MM.1S (cell line): ENCODE results near the gene COX10.

Source experiments
- EZH2 ChIP-seq: fragments of 300-600 bp; sonication (generic); optimal IDR thresholded peaks from 2 replicates; pipeline ENCODE3; 2017; ENCODE audit warnings: low read depth, mild to moderate bottlenecking, antibody characterized with exemption, low read length, mixed read lengths
- EZH2phosphoT487 ChIP-seq: fragments of 300-600 bp; sonication (generic); IDR thresholded peaks from 2 replicates; pipeline ENCODE4 v1.6.1; 2018; ENCODE audit warnings: antibody characterized with exemption, low read length
- TF ChIP-seq, protein P1 (sequence below): fragments of 300-600 bp; sonication (generic); IDR thresholded peaks from 2 replicates; pipeline ENCODE4 v1.5.1; 2016; ENCODE audit warnings: antibody characterized with exemption, low read length, mixed read lengths

DNA sequence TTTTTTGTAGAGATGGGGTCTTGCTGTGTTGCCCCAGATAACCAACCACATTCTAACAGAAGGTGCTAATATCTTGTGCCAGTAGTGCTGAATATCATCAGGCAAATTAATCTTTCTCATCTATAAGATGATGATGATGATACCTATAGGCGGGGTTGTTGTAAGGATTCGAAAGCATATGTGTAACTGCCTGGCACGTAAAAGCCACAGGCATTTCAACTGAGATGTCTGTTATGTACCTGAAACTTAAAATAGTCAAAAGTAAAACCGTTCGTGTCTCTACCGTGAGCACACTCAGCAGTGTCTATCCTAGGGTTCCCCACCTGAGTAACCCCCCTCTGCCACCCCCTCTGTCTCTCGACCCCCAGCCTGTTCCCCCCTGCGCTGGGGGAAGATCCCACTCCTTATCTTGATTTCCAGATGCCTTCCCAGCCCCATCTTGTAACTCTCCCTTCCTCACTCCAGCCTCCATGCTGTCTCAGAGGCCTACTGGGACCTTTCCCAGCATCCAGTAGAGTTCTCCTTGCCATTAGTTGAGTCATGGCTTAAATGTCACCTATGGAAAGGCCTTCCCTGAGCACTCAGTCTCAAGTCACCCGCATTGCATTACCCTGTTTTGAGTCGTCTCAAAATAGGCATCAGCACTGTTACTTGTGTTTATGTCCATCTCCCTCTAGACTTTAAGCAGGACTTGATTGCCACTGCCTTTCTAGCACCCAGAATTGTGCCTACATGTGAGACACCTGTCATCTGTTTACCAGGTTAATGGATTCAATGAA is 133.3 kb downstream of the COX10 start:
- TF ChIP-seq, protein P1, sequence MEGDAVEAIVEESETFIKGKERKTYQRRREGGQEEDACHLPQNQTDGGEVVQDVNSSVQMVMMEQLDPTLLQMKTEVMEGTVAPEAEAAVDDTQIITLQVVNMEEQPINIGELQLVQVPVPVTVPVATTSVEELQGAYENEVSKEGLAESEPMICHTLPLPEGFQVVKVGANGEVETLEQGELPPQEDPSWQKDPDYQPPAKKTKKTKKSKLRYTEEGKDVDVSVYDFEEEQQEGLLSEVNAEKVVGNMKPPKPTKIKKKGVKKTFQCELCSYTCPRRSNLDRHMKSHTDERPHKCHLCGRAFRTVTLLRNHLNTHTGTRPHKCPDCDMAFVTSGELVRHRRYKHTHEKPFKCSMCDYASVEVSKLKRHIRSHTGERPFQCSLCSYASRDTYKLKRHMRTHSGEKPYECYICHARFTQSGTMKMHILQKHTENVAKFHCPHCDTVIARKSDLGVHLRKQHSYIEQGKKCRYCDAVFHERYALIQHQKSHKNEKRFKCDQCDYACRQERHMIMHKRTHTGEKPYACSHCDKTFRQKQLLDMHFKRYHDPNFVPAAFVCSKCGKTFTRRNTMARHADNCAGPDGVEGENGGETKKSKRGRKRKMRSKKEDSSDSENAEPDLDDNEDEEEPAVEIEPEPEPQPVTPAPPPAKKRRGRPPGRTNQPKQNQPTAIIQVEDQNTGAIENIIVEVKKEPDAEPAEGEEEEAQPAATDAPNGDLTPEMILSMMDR = no peak
- TF ChIP-seq EZH2 (no peak), EZH2phosphoT487 (no peak)
